ENCODE measurements around the gene PHF24. TPM values are rescaled to one million over a fixed set of nuclear protein-coding genes. Genes with fewer than 3 reads are reported as not detected.

PHF24 gene
- total and polyA plus RNA-seq, 2 experiments from 2014 or later: 0.11 to 0.67 TPM

DNA sequence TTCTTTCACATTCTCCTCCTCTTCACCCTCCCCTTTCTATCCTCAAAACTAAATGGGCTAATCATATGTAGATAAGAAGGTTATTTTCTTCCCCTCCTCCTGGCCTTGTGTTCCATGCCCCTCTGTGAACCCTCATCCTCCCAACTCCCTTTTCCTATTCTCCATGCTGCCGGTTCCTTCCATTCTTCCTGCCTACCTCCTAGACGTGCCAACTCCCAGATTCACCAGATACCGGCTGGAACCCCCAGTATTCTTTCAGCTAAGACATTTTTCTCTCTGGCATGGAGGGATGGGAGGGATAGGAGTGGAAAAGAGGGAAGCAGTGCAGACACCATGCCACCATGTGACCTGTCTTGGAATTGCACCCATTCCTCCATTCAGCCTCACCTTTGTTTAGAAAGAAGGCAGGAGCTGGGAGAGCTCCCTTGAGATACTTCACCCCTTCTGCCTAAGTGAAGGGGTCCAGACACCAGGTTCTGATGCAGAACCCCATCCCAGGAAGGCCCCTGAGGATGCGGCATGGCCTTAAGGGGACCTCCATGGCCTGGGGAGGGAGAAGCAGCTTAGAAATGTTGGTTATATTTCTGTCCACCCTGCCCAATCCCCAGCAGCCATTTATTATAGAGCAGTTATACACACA, 36.3 kb downstream of the PHF24 start:
- Histone ChIP-seq H2AFZ (no peak overlapping the region), H3K9me2 (replicated peaks; ENCODE audit: insufficient read depth) (no peaks in the 10 kb centered on the region), H3K27ac (peak overlapping the region; percentile 94), H3K4me1 (ENCODE audit: insufficient read depth) (peaks cover 33% of the 10 kb centered on the region), H4K20me1 (ENCODE audit: insufficient read depth, poor library complexity, severe bottlenecking) (no peaks in the 10 kb centered on the region), H3K4me2 (peak overlapping the region; percentile 8), H3K36me3 (replicated peaks; ENCODE audit: insufficient read depth, low read depth) (no peaks in the 10 kb centered on the region), H3K9me3 (ENCODE audit: low read depth) (no peaks in the 10 kb centered on the region), H3K27me3 (no peaks in the 10 kb centered on the region), H3K79me2 (no peaks in the 10 kb centered on the region), H3K4me3 (no peak overlapping the region)
- WGBS (ENCODE audit: low lambda C conversion rate, missing lambda C conversion rate): 45% methylated on average over 4 of the region's 4 CpGs
- TF ChIP-seq EZH2phosphoT487 (IDR thresholded peaks at IDR 0.05; ENCODE audit: low read depth, severe bottlenecking, unreplicated experiment): no peak
- TF ChIP-seq EZH2 (IDR thresholded peaks at IDR 0.05; ENCODE audit: borderline replicate concordance): no peak
- TF ChIP-seq, protein P1, sequence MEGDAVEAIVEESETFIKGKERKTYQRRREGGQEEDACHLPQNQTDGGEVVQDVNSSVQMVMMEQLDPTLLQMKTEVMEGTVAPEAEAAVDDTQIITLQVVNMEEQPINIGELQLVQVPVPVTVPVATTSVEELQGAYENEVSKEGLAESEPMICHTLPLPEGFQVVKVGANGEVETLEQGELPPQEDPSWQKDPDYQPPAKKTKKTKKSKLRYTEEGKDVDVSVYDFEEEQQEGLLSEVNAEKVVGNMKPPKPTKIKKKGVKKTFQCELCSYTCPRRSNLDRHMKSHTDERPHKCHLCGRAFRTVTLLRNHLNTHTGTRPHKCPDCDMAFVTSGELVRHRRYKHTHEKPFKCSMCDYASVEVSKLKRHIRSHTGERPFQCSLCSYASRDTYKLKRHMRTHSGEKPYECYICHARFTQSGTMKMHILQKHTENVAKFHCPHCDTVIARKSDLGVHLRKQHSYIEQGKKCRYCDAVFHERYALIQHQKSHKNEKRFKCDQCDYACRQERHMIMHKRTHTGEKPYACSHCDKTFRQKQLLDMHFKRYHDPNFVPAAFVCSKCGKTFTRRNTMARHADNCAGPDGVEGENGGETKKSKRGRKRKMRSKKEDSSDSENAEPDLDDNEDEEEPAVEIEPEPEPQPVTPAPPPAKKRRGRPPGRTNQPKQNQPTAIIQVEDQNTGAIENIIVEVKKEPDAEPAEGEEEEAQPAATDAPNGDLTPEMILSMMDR (IDR thresholded peaks at IDR 0.05; ENCODE audit: poor library complexity): peak; percentile 58
- DNase-seq (ENCODE audit: low spot score): peak; percentile 66

DNA sequence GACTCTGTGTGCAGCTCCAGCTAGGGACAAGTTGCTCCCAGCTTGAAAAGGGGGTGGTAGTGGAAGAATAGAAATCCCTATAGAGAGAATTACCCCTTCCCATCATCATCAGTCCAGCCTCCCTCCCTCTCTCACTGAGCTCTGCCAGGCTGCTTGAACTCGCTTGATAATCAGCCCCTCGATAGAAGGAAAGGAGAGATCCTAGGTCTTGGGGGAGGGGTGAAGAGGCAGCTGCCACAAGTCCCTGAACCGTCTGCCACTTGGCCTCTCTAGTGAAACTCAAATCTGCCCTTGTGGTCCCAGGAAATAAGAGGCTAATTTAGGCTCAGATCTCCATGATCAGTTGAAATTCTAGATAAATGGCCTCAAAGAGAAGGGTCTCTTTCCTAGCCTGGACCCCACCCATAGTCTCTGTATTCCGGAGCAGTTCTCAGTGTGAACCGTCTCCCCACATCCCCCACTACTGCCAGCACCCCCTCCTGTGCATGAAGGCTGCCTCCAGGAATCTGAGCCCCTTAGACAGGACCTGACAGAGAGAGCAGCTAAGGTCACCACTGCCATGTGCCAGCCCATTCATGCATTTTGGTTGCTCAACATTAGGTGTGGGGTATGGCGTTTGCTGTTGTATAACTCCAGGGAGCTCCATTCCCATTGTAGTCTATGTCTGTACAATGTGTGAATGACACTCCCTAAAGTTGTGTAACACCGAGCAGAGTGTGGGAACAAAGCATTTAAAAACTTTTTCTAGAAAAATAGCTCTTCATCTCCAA, 37.0 kb downstream of the PHF24 start:
- Histone ChIP-seq H3K36me3 (replicated peaks; ENCODE audit: insufficient read depth, low read depth) (no peaks in the 10 kb centered on the region), H3K9me2 (replicated peaks; ENCODE audit: insufficient read depth) (no peaks in the 10 kb centered on the region), H3K27me3 (no peaks in the 10 kb centered on the region), H4K20me1 (ENCODE audit: insufficient read depth, poor library complexity, severe bottlenecking) (no peaks in the 10 kb centered on the region), H2AFZ (no peak overlapping the region), H3K4me3 (no peak overlapping the region), H3K9me3 (ENCODE audit: low read depth) (no peaks in the 10 kb centered on the region), H3K79me2 (no peaks in the 10 kb centered on the region), H3K4me1 (ENCODE audit: insufficient read depth) (peaks cover 33% of the 10 kb centered on the region), H3K4me2 (no peak overlapping the region), H3K27ac (peak overlapping the region; percentile 94)
- 71% methylated on average over 7 of the region's 7 CpGs for WGBS (ENCODE audit: low lambda C conversion rate, missing lambda C conversion rate)
- TF ChIP-seq EZH2phosphoT487 (IDR thresholded peaks at IDR 0.05; ENCODE audit: low read depth, severe bottlenecking, unreplicated experiment): no peak
- TF ChIP-seq, protein P1 (IDR thresholded peaks at IDR 0.05; ENCODE audit: poor library complexity): no peak
- no peak for TF ChIP-seq EZH2 (IDR thresholded peaks at IDR 0.05; ENCODE audit: borderline replicate concordance)
- DNase-seq (ENCODE audit: low spot score): no peak

DNA sequence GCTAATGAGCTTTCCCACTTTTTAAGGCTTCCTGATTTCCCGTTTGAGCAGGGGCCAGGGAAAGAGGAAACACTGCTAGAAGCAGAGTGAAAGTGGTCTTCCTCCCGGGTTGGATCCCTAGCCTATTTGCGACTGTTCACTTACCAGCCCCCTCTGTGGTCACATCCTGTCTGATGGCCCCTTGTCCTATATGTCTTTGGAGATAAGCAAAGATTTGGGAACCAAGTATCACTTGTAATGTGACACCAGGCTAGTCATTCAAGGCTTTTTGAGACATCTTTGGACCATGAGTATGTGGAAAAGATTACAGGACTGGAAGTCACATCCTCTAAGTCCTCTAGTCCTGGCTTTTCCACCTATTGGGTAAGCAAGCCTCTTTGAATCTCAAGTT, 37.6 kb downstream of the PHF24 start:
- H2AFZ ChIP-seq: no peak overlapping the region
- TF ChIP-seq EZH2 (IDR thresholded peaks at IDR 0.05; ENCODE audit: borderline replicate concordance) (no peak), EZH2phosphoT487 (IDR thresholded peaks at IDR 0.05; ENCODE audit: low read depth, severe bottlenecking, unreplicated experiment) (no peak)
- TF ChIP-seq, protein P1 (IDR thresholded peaks at IDR 0.05; ENCODE audit: poor library complexity): no peak
- no peaks in the 10 kb centered on the region for H3K9me2 ChIP-seq (replicated peaks; ENCODE audit: insufficient read depth)
- no peaks in the 10 kb centered on the region for H3K79me2 ChIP-seq
- no peaks in the 10 kb centered on the region for H3K36me3 ChIP-seq (replicated peaks; ENCODE audit: insufficient read depth, low read depth)
- H3K9me3 ChIP-seq (ENCODE audit: low read depth): no peaks in the 10 kb centered on the region
- WGBS (ENCODE audit: low lambda C conversion rate, missing lambda C conversion rate): 63% methylated on average over 3 of the region's 3 CpGs
- no peak for DNase-seq (ENCODE audit: low spot score)
- H3K4me1 ChIP-seq (ENCODE audit: insufficient read depth): peaks cover 29% of the 10 kb centered on the region
- no peak overlapping the region for H3K4me2 ChIP-seq
- peak overlapping the region; percentile 94 for H3K27ac ChIP-seq
- H4K20me1 ChIP-seq (ENCODE audit: insufficient read depth, poor library complexity, severe bottlenecking): no peaks in the 10 kb centered on the region
- no peaks in the 10 kb centered on the region for H3K27me3 ChIP-seq
- H3K4me3 ChIP-seq: no peak overlapping the region
